Vagina (tissue), 2 donors: ENCODE results near the gene SHTN1.

ENCODE experiments used
- CTCF ChIP-seq, 3 experiments: fragments of 450-650 bp in 2 of 3; fragments of 200-600 bp in 1 of 3; sonication (generic) in 1 of 3; IDR thresholded peaks; one replicate each; pipeline ENCODE4 v1.5.1; 2017 to 2019; ENCODE audit warnings: antibody characterized with exemption in 3 of 3, mild to moderate bottlenecking in 2 of 3, moderate library complexity in 2 of 3
- POLR2A ChIP-seq, 2 donors: fragments of 450-650 bp; IDR thresholded peaks; one replicate each; pipeline ENCODE4 v1.6.1; 2017; ENCODE audit warnings: antibody characterized with exemption in 2 of 2, mild to moderate bottlenecking in 2 of 2, moderate library complexity in 2 of 2

- TF ChIP-seq CTCF (IDR thresholded peaks at IDR 0.05) = no peak
- TF ChIP-seq POLR2A (IDR thresholded peaks at IDR 0.05) = no peak
These were observed 34.9 kb downstream of the SHTN1 start for GRCh38 chr10:116970050-116970449.
